Skeletal muscle satellite cell (primary cell): Measurements from ENCODE around the gene CRHR2. TPM values are rescaled to one million over a fixed set of nuclear protein-coding genes. Genes with fewer than 3 reads are reported as not detected.
A peak's percentile ranks its signal among the peaks of the same experiment; 100 is the strongest.

Experiments
- H3K27me3 ChIP-seq: 2 replicates; pipeline ENCODE4 v1.7.0; 2013; ENCODE audit warnings: low read length; ENCODE audit not compliant: control insufficient read depth, insufficient read depth
- H3K36me3 ChIP-seq: 2 replicates; pipeline ENCODE4 v1.7.0; 2013; ENCODE audit warnings: mild to moderate bottlenecking, control low read depth, low read length; ENCODE audit not compliant: insufficient read depth
- H3K4me1 ChIP-seq: 2 replicates; pipeline ENCODE4 v1.7.0; 2013; ENCODE audit warnings: low read length; ENCODE audit not compliant: control insufficient read depth, insufficient read depth
- H3K4me2 ChIP-seq: 2 replicates; pipeline ENCODE4 v1.7.0; 2013; ENCODE audit warnings: mild to moderate bottlenecking, low read length
- H3K4me3 ChIP-seq: 2 replicates; pipeline ENCODE4 v1.7.0; 2013; ENCODE audit warnings: low read length
- H3K9ac ChIP-seq: 2 replicates; pipeline ENCODE4 v1.7.0; 2013; ENCODE audit warnings: mild to moderate bottlenecking, low read depth, low read length, moderate library complexity
- H3K9me3 ChIP-seq: replicated peaks from 2 replicates; pipeline ENCODE4 v1.7.0; 2013; ENCODE audit warnings: mild to moderate bottlenecking, control low read depth, low read length
- total RNA-seq: library from RNA; depleted of rRNA; stranded (reverse); fragments of >200 nt; gene quantifications from 2 replicates; pipeline ENCODE4 v1.2.3, GENCODE V29; 2012; rRNA removed

The CRHR2 gene
- not detected in 2 replicates for total RNA-seq

DNA sequence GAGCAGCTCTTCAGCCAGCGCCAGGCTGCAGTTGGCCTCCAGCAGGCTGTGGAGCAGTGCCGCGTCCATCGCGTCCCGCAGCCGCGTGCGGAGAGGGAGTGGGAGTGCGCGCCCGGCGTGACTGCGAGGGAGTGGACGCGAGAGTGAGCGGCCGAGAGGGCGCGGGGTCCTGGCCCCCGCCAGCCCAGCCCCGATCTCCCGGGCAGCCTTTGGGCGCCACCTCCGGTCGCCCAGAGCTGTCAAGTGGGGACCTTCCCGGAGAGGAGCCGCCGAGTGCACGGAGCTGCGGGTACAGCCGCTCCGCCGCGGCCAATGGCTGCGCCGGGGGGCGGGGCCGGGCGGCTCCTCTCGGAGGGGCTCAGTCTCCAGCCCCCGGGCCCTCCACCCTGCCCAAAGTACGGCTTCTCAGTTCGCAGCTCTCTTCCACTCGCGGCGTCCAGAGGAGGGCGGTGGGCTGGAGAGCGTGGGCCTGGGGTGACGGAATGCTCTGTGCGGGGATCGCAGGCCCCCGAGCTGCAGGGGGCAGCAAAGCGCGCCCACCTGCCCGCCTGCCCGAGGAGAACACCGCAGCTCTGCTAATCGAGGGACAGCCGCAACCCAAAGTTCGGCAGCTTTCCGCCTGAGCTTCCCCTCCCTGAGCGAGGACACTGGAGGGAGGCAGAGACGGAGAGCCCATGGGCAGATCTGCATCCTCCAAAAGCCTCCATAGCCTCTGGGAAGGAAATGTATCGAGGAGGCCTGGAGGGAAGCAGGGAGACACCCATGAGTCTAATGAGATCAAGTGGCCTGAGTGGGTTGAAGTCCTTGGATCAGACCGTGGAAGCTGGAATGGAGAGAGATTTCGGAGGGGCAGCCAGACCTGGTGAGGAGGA, at the start of gene CRHR2:
Gene CRHR2 (minus strand): TSS at position 245 of the 872 bp plus-strand sequence. CDS start 176 bp downstream, at position 69.
- Histone ChIP-seq H3K36me3 (no peaks in the 10 kb centered on the region), H3K27me3 (peaks cover 89% of the 10 kb centered on the region), H3K9me3 (no peaks in the 10 kb centered on the region), H3K9ac (no peak within 1 kb of the TSS), H3K4me2 (peak within 1 kb of the TSS; percentile 56), H3K4me1 (no peaks in the 10 kb centered on the region), H3K4me3 (no peak within 1 kb of the TSS)

- Histone ChIP-seq H3K27me3 (peaks cover 77% of the 10 kb centered on the region), H3K4me2 (no peak overlapping the region), H3K9me3 (no peaks in the 10 kb centered on the region), H3K36me3 (no peaks in the 10 kb centered on the region), H3K4me3 (no peak overlapping the region), H3K9ac (no peak overlapping the region), H3K4me1 (no peaks in the 10 kb centered on the region)
Measured at GRCh38 chr7:30731581-30731980, 49.3 kb upstream of the CRHR2 start.

GRCh38 chr7:30730996-30731395, 48.7 kb upstream of the CRHR2 start:
- Histone ChIP-seq H3K4me3 (no peak overlapping the region), H3K4me1 (no peaks in the 10 kb centered on the region), H3K27me3 (peaks cover 73% of the 10 kb centered on the region), H3K36me3 (no peaks in the 10 kb centered on the region), H3K9me3 (no peaks in the 10 kb centered on the region), H3K9ac (no peak overlapping the region), H3K4me2 (no peak overlapping the region)

GRCh38 chr7:30730097-30730496, 47.8 kb upstream of the CRHR2 start:
- Histone ChIP-seq H3K9me3 (no peaks in the 10 kb centered on the region), H3K4me3 (no peak overlapping the region), H3K4me1 (no peaks in the 10 kb centered on the region), H3K36me3 (no peaks in the 10 kb centered on the region), H3K9ac (no peak overlapping the region), H3K4me2 (no peak overlapping the region), H3K27me3 (peaks cover 75% of the 10 kb centered on the region)

GRCh38 chr7:30729642-30730041, 47.4 kb upstream of the CRHR2 start:
- Histone ChIP-seq H3K9me3 (no peaks in the 10 kb centered on the region), H3K4me2 (no peak overlapping the region), H3K4me1 (no peaks in the 10 kb centered on the region), H3K27me3 (peaks cover 78% of the 10 kb centered on the region), H3K9ac (no peak overlapping the region), H3K4me3 (no peak overlapping the region), H3K36me3 (no peaks in the 10 kb centered on the region)

DNA sequence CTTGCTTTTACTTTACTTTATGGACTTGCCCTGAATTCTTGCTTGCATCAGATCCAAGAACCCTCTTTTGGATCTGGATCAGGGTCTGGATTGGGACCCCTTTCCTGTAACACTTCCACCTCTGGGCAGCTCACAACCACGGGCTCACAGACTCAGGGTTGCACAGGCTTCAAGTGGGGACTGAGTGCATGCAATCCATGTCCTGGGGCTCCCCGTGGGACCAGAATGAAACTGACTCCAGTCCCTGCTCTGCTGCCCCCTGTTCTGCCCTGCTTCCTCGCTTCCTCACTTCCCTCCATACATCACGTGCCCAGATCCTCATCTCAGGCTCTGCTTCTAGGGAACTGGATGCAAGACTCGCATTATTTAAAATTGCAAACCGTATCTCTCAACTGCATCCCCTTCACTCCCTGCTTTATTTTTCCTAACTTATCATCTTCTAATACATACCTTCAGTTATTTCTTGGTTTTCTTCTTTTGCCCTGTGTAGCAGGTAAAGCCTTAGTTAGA, 46.4 kb upstream of the CRHR2 start:
- no peak overlapping the region for H3K4me2 ChIP-seq
- no peak overlapping the region for H3K4me3 ChIP-seq
- no peaks in the 10 kb centered on the region for H3K4me1 ChIP-seq
- peaks cover 75% of the 10 kb centered on the region for H3K27me3 ChIP-seq
- H3K9me3 ChIP-seq, result no peaks in the 10 kb centered on the region
- no peak overlapping the region for H3K9ac ChIP-seq
- H3K36me3 ChIP-seq, result no peaks in the 10 kb centered on the region

- Histone ChIP-seq H3K27me3 (peaks cover 79% of the 10 kb centered on the region), H3K4me1 (no peaks in the 10 kb centered on the region), H3K9me3 (no peaks in the 10 kb centered on the region), H3K4me2 (no peak overlapping the region), H3K4me3 (no peak overlapping the region), H3K9ac (no peak overlapping the region), H3K36me3 (no peaks in the 10 kb centered on the region)
Measured at GRCh38 chr7:30727061-30727945, 45.0 kb upstream of the CRHR2 start.

- H3K9me3 ChIP-seq, result no peaks in the 10 kb centered on the region
- no peak overlapping the region for H3K9ac ChIP-seq
- no peaks in the 10 kb centered on the region for H3K36me3 ChIP-seq
- H3K4me3 ChIP-seq, result no peak overlapping the region
- peaks cover 77% of the 10 kb centered on the region for H3K27me3 ChIP-seq
- no peaks in the 10 kb centered on the region for H3K4me1 ChIP-seq
- H3K4me2 ChIP-seq, result no peak overlapping the region
Measured at GRCh38 chr7:30726296-30727006, 44.2 kb upstream of the CRHR2 start.

- H3K4me3 ChIP-seq, result no peak overlapping the region
- H3K4me1 ChIP-seq, result no peaks in the 10 kb centered on the region
- H3K36me3 ChIP-seq, result no peaks in the 10 kb centered on the region
- H3K9me3 ChIP-seq, result no peaks in the 10 kb centered on the region
- peaks cover 60% of the 10 kb centered on the region for H3K27me3 ChIP-seq
- H3K4me2 ChIP-seq, result no peak overlapping the region
- no peak overlapping the region for H3K9ac ChIP-seq
Measured at GRCh38 chr7:30723776-30724175, 41.5 kb upstream of the CRHR2 start.

GRCh38 chr7:30722671-30723070, 40.4 kb upstream of the CRHR2 start:
- Histone ChIP-seq H3K4me3 (no peak overlapping the region), H3K4me1 (no peaks in the 10 kb centered on the region), H3K27me3 (peaks cover 54% of the 10 kb centered on the region), H3K36me3 (no peaks in the 10 kb centered on the region), H3K9me3 (no peaks in the 10 kb centered on the region), H3K4me2 (no peak overlapping the region), H3K9ac (no peak overlapping the region)

GRCh38 chr7:30722187-30722586, 39.9 kb upstream of the CRHR2 start:
- Histone ChIP-seq H3K9ac (no peak overlapping the region), H3K36me3 (no peaks in the 10 kb centered on the region), H3K27me3 (peaks cover 49% of the 10 kb centered on the region), H3K9me3 (no peaks in the 10 kb centered on the region), H3K4me3 (no peak overlapping the region), H3K4me2 (no peak overlapping the region), H3K4me1 (no peaks in the 10 kb centered on the region)
